NT2/D1 (cell line): ENCODE measurements around the gene SMNDC1.

Experiments used
- DNase-seq: peaks from one replicate; pipeline ENCODE4 v3.0.0-alpha.2; 2011; ENCODE audit warnings: low read depth, low spot score
- H3K27me3 ChIP-seq: 2 replicates; pipeline ENCODE4 v1.6.0; 2011; ENCODE audit warnings: mild to moderate bottlenecking; ENCODE audit not compliant: insufficient read length, insufficient read depth
- H3K36me3 ChIP-seq: 2 replicates; pipeline ENCODE4 v1.6.1; 2011; ENCODE audit warnings: mild to moderate bottlenecking, low read length, mixed read lengths; ENCODE audit not compliant: insufficient read depth, insufficient read length
- H3K4me1 ChIP-seq: 2 replicates; pipeline ENCODE4 v1.5.1; 2011; ENCODE audit not compliant: insufficient read depth, insufficient read length
- H3K4me3 ChIP-seq: 2 replicates; pipeline ENCODE4 v1.5.1; 2011; ENCODE audit warnings: low read depth; ENCODE audit not compliant: insufficient read length
- H3K9ac ChIP-seq: 2 replicates; pipeline ENCODE4 v1.6.0; 2011; ENCODE audit warnings: low read depth; ENCODE audit not compliant: insufficient read length
- H3K9me3 ChIP-seq: 2 replicates; pipeline ENCODE4 v1.5.1; 2011; ENCODE audit warnings: mild to moderate bottlenecking, low read length; ENCODE audit not compliant: insufficient read depth
- SUZ12 ChIP-seq: IDR thresholded peaks from 2 replicates; pipeline ENCODE4 v1.6.1; 2011; ENCODE audit not compliant: insufficient read length, insufficient read depth; ENCODE audit errors: extremely low read depth
- YY1 ChIP-seq: IDR thresholded peaks from 2 replicates; pipeline ENCODE4 v1.6.1; 2011; ENCODE audit not compliant: insufficient read length, insufficient read depth
- ZNF274 ChIP-seq: IDR thresholded peaks from 2 replicates; pipeline ENCODE4 v1.6.1; 2011; ENCODE audit warnings: mild to moderate bottlenecking, low read depth, low read length

SMNDC1 gene

DNA sequence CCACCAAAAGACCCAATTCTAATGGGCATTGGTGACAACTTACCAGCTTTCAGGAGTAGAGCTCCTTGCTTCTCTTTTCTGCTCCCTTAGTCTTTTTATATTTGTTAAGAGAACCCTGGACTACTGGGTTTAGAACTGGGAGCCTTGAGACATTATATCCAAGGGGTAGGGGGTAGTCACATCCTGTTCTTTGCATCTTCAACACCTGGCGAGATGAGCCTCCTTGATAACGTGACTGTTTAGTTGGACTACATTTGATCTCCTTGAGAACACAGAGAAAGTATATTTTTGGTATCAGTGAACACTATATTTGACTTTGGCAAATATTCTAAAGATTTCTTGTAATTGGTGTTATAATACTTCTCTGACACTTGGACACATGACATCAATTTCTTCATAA lies 9.0 kb upstream of the SMNDC1 start:
- H3K9me3 ChIP-seq = no peaks in the 10 kb centered on the region
- no peak overlapping the region for H3K9ac ChIP-seq
- H3K36me3 ChIP-seq = no peaks in the 10 kb centered on the region
- DNase-seq = no peak
- H3K4me3 ChIP-seq = no peak overlapping the region
- peaks cover 2% of the 10 kb centered on the region for H3K4me1 ChIP-seq
- TF ChIP-seq ZNF274 (no peak), SUZ12 (no peak), YY1 (no peak)
- H3K27me3 ChIP-seq = no peaks in the 10 kb centered on the region

GRCh38 chr10:110312206-110312605 lies 7.5 kb upstream of the SMNDC1 start:
- Histone ChIP-seq H3K9ac (no peak overlapping the region), H3K4me1 (peaks cover 2% of the 10 kb centered on the region), H3K4me3 (no peak overlapping the region), H3K27me3 (no peaks in the 10 kb centered on the region), H3K9me3 (no peaks in the 10 kb centered on the region), H3K36me3 (no peaks in the 10 kb centered on the region)
- no peak for DNase-seq
- no peak for TF ChIP-seq SUZ12
- no peak for TF ChIP-seq YY1
- TF ChIP-seq ZNF274 = no peak

GRCh38 chr10:110311357-110311949 lies 6.7 kb upstream of the SMNDC1 start:
- no peak overlapping the region for H3K9ac ChIP-seq
- H3K4me3 ChIP-seq = no peak overlapping the region
- no peaks in the 10 kb centered on the region for H3K36me3 ChIP-seq
- H3K9me3 ChIP-seq = no peaks in the 10 kb centered on the region
- peak; percentile 22 for DNase-seq
- TF ChIP-seq SUZ12 (no peak), YY1 (no peak), ZNF274 (no peak)
- no peaks in the 10 kb centered on the region for H3K27me3 ChIP-seq
- peaks cover 2% of the 10 kb centered on the region for H3K4me1 ChIP-seq

DNA sequence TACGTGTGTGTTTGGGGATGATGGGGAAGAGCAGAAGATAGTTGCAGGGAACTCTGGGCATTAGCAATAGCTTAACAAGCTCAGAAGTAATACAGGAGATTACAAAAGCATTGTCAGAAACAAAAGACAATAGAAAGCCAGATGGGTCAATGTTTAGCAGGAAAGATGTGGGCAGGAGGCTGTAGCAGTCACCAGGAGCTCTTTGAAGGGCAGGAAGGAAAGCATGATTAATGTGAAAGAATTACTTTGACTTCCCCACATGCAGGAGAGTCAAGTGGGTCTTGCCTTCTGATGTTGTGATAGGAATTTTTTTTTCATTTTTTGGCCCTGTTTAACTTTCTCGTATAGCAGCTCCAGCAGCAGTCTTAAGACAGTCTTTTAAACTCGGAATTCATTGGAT lies 6.0 kb upstream of the SMNDC1 start:
- H3K4me1 ChIP-seq = peaks cover 2% of the 10 kb centered on the region
- H3K9me3 ChIP-seq = no peaks in the 10 kb centered on the region
- H3K4me3 ChIP-seq = no peak overlapping the region
- TF ChIP-seq ZNF274 (no peak), SUZ12 (no peak), YY1 (no peak)
- DNase-seq = no peak
- no peaks in the 10 kb centered on the region for H3K36me3 ChIP-seq
- no peak overlapping the region for H3K9ac ChIP-seq
- H3K27me3 ChIP-seq = no peaks in the 10 kb centered on the region

- Histone ChIP-seq H3K27me3 (no peaks in the 10 kb centered on the region), H3K36me3 (peaks cover 9% of the 10 kb centered on the region), H3K9me3 (no peaks in the 10 kb centered on the region), H3K9ac (no peak overlapping the region), H3K4me3 (no peak overlapping the region), H3K4me1 (peaks cover 2% of the 10 kb centered on the region)
- no peak for DNase-seq
- no peak for TF ChIP-seq ZNF274
- no peak for TF ChIP-seq SUZ12
- no peak for TF ChIP-seq YY1
Observed at GRCh38 chr10:110307805-110308204, 3.1 kb upstream of the SMNDC1 start.

GRCh38 chr10:110306452-110306768 lies 1.7 kb upstream of the SMNDC1 start:
- TF ChIP-seq ZNF274 = no peak
- H3K36me3 ChIP-seq = peaks cover 23% of the 10 kb centered on the region
- no peaks in the 10 kb centered on the region for H3K4me1 ChIP-seq
- no peaks in the 10 kb centered on the region for H3K27me3 ChIP-seq
- H3K9me3 ChIP-seq = no peaks in the 10 kb centered on the region
- no peak overlapping the region for H3K4me3 ChIP-seq
- no peak for DNase-seq
- H3K9ac ChIP-seq = no peak overlapping the region

DNA sequence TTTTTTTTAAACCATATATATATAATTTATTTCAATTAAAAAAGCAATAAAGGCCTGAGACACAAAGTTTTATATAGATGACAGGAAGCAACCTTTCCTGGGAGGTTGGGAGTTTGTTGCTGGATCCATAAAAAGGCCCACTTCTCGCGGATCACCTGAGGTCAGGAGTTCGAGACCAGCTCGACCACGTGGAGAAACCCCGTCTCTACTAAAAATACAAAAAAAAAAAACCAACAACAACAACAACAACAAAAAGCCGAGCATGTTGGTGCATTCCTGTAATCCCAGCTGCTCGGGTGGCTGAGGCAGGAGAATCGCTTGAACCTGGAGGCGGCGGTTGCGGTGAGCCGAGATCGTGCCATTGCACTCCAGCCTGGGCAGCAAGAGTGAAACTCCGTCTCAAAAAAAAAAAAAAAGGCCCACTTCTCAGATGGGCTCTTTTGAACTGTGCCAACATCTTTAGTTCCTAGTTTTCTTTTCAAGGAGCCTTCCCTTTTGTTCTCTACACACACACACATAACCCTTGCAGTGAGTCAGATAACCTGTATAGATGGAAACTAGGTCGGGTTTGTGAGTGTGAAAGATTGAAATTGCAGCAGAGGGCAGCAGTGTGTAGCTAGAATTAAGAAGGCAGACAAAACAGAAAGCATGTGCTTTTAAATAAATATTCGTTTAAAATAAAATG lies 1.2 kb upstream of the SMNDC1 start:
- Histone ChIP-seq H3K9ac (no peak overlapping the region), H3K36me3 (peaks cover 27% of the 10 kb centered on the region), H3K4me3 (no peak overlapping the region), H3K27me3 (no peaks in the 10 kb centered on the region), H3K4me1 (no peaks in the 10 kb centered on the region), H3K9me3 (no peaks in the 10 kb centered on the region)
- TF ChIP-seq SUZ12 = no peak
- DNase-seq = peak; percentile 51
